ENCODE measurements around the gene SLAIN2. TPM values are rescaled to one million over a fixed set of nuclear protein-coding genes. Genes with fewer than 3 reads are reported as not detected.

SLAIN2 gene
- total RNA-seq, 1 experiment from 2014 or later = 64.6 TPM

DNA sequence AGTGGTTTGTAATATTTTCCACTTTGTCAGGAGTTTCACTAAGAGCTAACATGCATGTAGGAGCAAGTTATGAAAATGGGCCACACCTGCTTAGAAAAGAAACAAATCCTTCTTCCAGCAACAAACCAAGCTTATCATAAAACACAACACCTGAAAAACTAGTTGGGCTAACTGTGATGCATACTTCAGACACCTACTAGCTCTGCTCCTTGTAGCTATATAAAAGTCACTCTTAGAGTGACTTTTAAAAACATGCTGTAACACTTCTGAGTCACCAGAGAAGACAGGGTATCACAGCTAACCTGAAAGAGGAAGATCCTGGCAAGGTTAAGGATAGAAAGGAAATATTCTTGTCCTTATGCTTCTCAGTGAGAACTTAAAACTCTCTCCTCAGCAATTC, 3.6 kb upstream of the SLAIN2 start:
- H2AFZ ChIP-seq (ENCODE audit: low read length) = no peak overlapping the region
- H3K79me2 ChIP-seq (ENCODE audit: low read length) = peaks cover 12% of the 10 kb centered on the region
- H3K9me2 ChIP-seq (replicated peaks; ENCODE audit: insufficient read depth, low read length) = no peaks in the 10 kb centered on the region
- no peak overlapping the region for H3K9ac ChIP-seq (ENCODE audit: low read length)
- peaks cover 5% of the 10 kb centered on the region; the same call in 1 of the 2 replicates for H4K20me1 ChIP-seq (ENCODE audit: insufficient read depth, low read depth, low read length)
- no peaks in the 10 kb centered on the region for H3K36me3 ChIP-seq (ENCODE audit: insufficient read depth, low read length)
- H3K4me1 ChIP-seq (ENCODE audit: low read length) = peaks cover 10% of the 10 kb centered on the region
- H3K4me2 ChIP-seq (ENCODE audit: low read depth, low read length, poor library complexity, severe bottlenecking) = no peak overlapping the region
- H3K27ac ChIP-seq (ENCODE audit: low read length) = no peak overlapping the region
- H3K27me3 ChIP-seq (ENCODE audit: low read length) = no peaks in the 10 kb centered on the region
- DNase-seq = no peak
- no peak overlapping the region for H3K4me3 ChIP-seq (ENCODE audit: low read length)
- H3K9me3 ChIP-seq (ENCODE audit: low read length) = no peaks in the 10 kb centered on the region

DNA sequence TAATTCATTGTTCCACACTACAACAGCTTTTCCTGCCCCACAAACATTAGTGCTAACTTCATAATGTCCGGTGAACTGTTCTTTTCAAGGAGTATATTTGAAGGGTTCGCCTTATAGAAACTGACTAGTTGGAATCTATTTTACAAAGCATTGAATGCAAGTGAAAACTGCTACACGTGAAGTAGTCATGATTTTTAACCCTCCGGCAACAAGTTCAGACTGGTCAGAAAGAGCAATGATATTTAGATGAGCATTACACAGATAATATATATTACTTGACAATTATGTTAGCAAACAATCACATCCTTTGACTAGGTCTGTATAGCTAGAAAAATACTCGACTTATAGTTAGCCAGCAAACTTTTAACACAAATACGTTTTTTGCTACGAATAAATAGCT, 1.7 kb upstream of the SLAIN2 start:
- H3K9me2 ChIP-seq (replicated peaks; ENCODE audit: insufficient read depth, low read length) = no peaks in the 10 kb centered on the region
- no peak overlapping the region for H2AFZ ChIP-seq (ENCODE audit: low read length)
- peaks cover 19% of the 10 kb centered on the region; the same call in 1 of the 2 replicates for H4K20me1 ChIP-seq (ENCODE audit: insufficient read depth, low read depth, low read length)
- DNase-seq = no peak
- H3K79me2 ChIP-seq (ENCODE audit: low read length) = peaks cover 31% of the 10 kb centered on the region
- H3K27me3 ChIP-seq (ENCODE audit: low read length) = no peaks in the 10 kb centered on the region
- H3K4me1 ChIP-seq (ENCODE audit: low read length) = peaks cover 29% of the 10 kb centered on the region
- peak overlapping the region; percentile 97 for H3K4me2 ChIP-seq (ENCODE audit: low read depth, low read length, poor library complexity, severe bottlenecking)
- no peak overlapping the region for H3K9ac ChIP-seq (ENCODE audit: low read length)
- H3K27ac ChIP-seq (ENCODE audit: low read length) = no peak overlapping the region
- H3K9me3 ChIP-seq (ENCODE audit: low read length) = no peaks in the 10 kb centered on the region
- no peaks in the 10 kb centered on the region for H3K36me3 ChIP-seq (ENCODE audit: insufficient read depth, low read length)
- no peak overlapping the region; the same call in 1 of the 2 replicates for H3K4me3 ChIP-seq (ENCODE audit: low read length)

DNA sequence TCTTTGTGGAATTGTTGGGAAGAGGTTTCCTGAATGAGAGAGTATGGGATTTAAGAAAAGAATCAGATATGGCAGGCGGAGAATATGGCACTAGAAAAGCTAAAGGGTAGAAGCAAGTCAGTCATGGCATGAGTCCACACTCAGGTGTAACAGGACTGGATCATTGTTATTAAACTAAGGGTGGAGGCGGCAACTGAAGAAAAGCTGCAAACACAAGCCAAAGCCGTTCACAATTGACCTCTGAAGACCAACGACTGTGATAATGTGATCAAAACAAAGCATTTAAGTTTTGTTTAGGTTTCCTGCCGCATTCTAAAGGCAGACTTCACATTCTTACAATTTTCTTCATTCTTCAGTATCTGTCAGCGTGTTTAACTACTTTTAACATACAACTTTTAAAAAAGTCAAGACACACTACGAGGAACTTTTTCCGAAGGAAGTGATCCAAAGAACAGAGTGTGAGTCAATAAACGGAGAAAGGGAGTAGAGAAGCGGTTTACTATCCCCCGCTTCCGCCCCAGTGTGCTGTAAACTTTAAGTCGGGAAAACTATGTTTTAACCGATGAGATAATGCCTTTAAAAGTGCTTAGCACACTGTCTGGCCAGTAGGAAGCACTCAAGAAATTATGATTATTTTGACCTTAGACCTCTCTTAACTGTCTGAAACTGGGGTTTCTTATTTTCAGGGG, 909 bp upstream of the SLAIN2 start:
- Histone ChIP-seq H3K4me1 (ENCODE audit: low read length) (peaks cover 31% of the 10 kb centered on the region), H3K27ac (ENCODE audit: low read length) (peak overlapping the region; percentile 47), H3K4me2 (ENCODE audit: low read depth, low read length, poor library complexity, severe bottlenecking) (peak overlapping the region; percentile 97), H4K20me1 (ENCODE audit: insufficient read depth, low read depth, low read length) (peaks cover 19% of the 10 kb centered on the region; the same call in 1 of the 2 replicates), H3K79me2 (ENCODE audit: low read length) (peaks cover 39% of the 10 kb centered on the region), H3K27me3 (ENCODE audit: low read length) (no peaks in the 10 kb centered on the region), H3K9ac (ENCODE audit: low read length) (peak overlapping the region; percentile 83), H3K4me3 (ENCODE audit: low read length) (peak overlapping the region; percentile 83), H2AFZ (ENCODE audit: low read length) (peak overlapping the region; percentile 96), H3K9me3 (ENCODE audit: low read length) (no peaks in the 10 kb centered on the region), H3K36me3 (ENCODE audit: insufficient read depth, low read length) (no peaks in the 10 kb centered on the region), H3K9me2 (replicated peaks; ENCODE audit: insufficient read depth, low read length) (no peaks in the 10 kb centered on the region)
- DNase-seq = peak; percentile 53

DNA sequence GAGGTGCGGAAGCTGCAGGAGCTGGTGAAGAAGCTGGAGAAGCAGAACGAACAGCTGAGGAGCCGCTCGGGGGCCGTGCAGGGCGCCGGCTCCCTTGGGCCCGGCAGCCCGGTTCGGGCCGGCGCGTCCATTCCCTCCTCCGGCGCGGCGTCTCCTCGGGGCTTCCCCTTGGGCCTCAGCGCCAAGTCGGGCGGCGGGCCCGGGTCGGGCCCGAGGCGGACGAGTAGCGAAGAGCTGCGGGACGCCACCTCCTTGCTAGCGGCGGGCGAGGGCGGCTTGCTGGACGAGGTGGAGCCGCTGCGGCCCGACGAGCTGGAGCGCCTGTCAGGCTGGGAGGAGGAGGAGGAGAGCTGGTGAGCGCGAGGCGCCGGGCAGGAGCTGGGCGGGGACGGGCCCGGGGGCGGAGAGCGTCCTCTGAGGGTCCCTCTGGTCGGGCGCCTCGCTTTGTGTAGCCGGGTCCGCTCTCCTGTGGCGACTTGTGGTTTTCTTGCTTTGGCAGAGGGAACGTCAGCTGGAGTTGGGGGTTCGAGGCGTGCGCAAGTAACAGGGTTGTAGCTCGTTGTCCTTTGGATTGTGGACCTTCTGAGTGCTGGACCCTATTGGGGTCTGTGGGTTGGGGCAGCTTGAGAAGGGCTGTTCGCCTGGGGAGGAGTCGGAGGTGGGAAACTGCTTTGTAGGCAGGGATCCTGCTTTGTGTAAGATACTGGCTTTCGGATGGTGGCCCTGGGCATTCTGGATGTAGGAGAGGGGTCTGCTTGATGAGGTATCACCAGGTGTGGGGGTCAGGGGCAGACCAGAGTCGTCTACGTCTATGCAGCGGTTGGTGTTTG, 662 bp downstream of the SLAIN2 start:
- peak overlapping the region; percentile 97 for H3K4me3 ChIP-seq (ENCODE audit: low read length)
- H3K4me1 ChIP-seq (ENCODE audit: low read length) = peaks cover 31% of the 10 kb centered on the region
- H3K79me2 ChIP-seq (ENCODE audit: low read length) = peaks cover 55% of the 10 kb centered on the region
- H3K9me2 ChIP-seq (replicated peaks; ENCODE audit: insufficient read depth, low read length) = no peaks in the 10 kb centered on the region
- H4K20me1 ChIP-seq (ENCODE audit: insufficient read depth, low read depth, low read length) = peaks cover 19% of the 10 kb centered on the region; the same call in 1 of the 2 replicates
- peak overlapping the region; percentile 97 for H3K4me2 ChIP-seq (ENCODE audit: low read depth, low read length, poor library complexity, severe bottlenecking)
- H3K9ac ChIP-seq (ENCODE audit: low read length) = peak overlapping the region; percentile 90
- peak; percentile 76 for DNase-seq
- no peaks in the 10 kb centered on the region for H3K9me3 ChIP-seq (ENCODE audit: low read length)
- no peaks in the 10 kb centered on the region for H3K36me3 ChIP-seq (ENCODE audit: insufficient read depth, low read length)
- H3K27ac ChIP-seq (ENCODE audit: low read length) = peak overlapping the region; percentile 69; the same call in 1 of the 2 replicates
- no peaks in the 10 kb centered on the region for H3K27me3 ChIP-seq (ENCODE audit: low read length)
- H2AFZ ChIP-seq (ENCODE audit: low read length) = peak overlapping the region; percentile 68; the same call in 1 of the 2 replicates

DNA sequence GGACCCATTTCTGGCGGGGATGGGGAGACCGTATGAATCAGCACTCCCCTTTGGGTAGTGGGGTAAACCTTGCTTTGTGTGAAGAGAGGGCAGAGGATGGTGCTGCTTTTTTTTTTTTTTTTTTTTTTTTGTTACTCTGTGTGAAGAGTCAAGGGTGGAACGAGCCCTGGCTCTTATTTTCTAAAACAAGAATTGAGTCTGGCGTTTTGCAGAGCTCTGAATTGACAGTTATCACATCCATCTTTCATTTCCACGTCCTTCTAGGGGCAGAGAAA, 1.2 kb downstream of the SLAIN2 start:
- H3K79me2 ChIP-seq (ENCODE audit: low read length) = peaks cover 60% of the 10 kb centered on the region
- no peaks in the 10 kb centered on the region for H3K9me2 ChIP-seq (replicated peaks; ENCODE audit: insufficient read depth, low read length)
- peak; percentile 70 for DNase-seq
- peak overlapping the region; percentile 90 for H3K9ac ChIP-seq (ENCODE audit: low read length)
- no peaks in the 10 kb centered on the region for H3K9me3 ChIP-seq (ENCODE audit: low read length)
- peaks cover 31% of the 10 kb centered on the region for H3K4me1 ChIP-seq (ENCODE audit: low read length)
- no peaks in the 10 kb centered on the region for H3K36me3 ChIP-seq (ENCODE audit: insufficient read depth, low read length)
- H4K20me1 ChIP-seq (ENCODE audit: insufficient read depth, low read depth, low read length) = peaks cover 19% of the 10 kb centered on the region; the same call in 1 of the 2 replicates
- H3K4me3 ChIP-seq (ENCODE audit: low read length) = peak overlapping the region; percentile 97
- H3K27me3 ChIP-seq (ENCODE audit: low read length) = no peaks in the 10 kb centered on the region
- H3K4me2 ChIP-seq (ENCODE audit: low read depth, low read length, poor library complexity, severe bottlenecking) = peak overlapping the region; percentile 97
- H3K27ac ChIP-seq (ENCODE audit: low read length) = no peak overlapping the region; the same call in 1 of the 2 replicates
- no peak overlapping the region for H2AFZ ChIP-seq (ENCODE audit: low read length)

DNA sequence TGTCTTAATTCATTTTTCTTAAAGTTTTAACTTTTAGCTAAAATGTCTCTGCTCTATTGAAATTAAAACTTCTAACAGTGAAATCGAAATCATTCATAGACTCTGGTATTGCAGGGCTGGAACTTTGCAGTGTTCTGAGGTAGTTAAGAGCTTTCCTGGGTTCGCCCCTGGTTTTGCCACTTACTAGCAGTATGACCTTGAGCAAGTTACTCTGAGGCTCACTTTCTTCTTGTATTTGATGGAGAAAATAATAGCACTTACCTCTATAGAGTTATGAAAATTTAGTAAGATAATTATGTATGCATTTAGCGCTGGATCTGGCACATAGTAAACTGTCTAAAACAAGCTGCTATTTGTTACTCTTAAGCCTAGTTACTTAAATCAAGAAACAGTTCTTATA, 1.7 kb downstream of the SLAIN2 start:
- Histone ChIP-seq H4K20me1 (ENCODE audit: insufficient read depth, low read depth, low read length) (peaks cover 19% of the 10 kb centered on the region; the same call in 1 of the 2 replicates), H3K9me2 (replicated peaks; ENCODE audit: insufficient read depth, low read length) (no peaks in the 10 kb centered on the region), H3K9me3 (ENCODE audit: low read length) (no peaks in the 10 kb centered on the region), H3K27ac (ENCODE audit: low read length) (no peak overlapping the region), H3K4me2 (ENCODE audit: low read depth, low read length, poor library complexity, severe bottlenecking) (peak overlapping the region; percentile 97), H3K79me2 (ENCODE audit: low read length) (peaks cover 65% of the 10 kb centered on the region), H3K4me1 (ENCODE audit: low read length) (peaks cover 31% of the 10 kb centered on the region), H3K27me3 (ENCODE audit: low read length) (no peaks in the 10 kb centered on the region), H3K9ac (ENCODE audit: low read length) (peak overlapping the region; percentile 90), H3K4me3 (ENCODE audit: low read length) (peak overlapping the region; percentile 97), H2AFZ (ENCODE audit: low read length) (no peak overlapping the region), H3K36me3 (ENCODE audit: insufficient read depth, low read length) (no peaks in the 10 kb centered on the region)
- no peak for DNase-seq

DNA sequence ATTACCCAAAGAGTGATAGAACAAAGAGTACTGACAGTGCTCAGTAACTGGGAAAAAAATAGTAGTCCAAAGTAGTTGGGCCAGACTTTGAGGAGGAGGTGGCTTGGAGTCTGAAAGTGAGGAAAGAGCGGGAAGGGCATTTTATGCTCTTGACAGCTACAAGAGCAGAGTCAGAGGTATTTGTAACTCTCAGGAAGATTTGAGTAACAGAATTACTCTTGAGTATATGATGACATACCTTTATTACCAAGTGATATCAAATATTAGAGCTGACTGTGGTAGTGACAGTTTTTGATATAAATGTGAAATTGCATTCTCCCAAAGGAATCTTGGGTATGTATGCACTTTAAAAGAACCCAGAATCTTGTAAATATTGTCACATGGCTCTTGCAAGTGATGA, 2.2 kb downstream of the SLAIN2 start:
- H3K9me3 ChIP-seq (ENCODE audit: low read length) = no peaks in the 10 kb centered on the region
- H3K9ac ChIP-seq (ENCODE audit: low read length) = peak overlapping the region; percentile 90
- no peak overlapping the region for H2AFZ ChIP-seq (ENCODE audit: low read length)
- peak overlapping the region; percentile 97 for H3K4me3 ChIP-seq (ENCODE audit: low read length)
- peaks cover 70% of the 10 kb centered on the region for H3K79me2 ChIP-seq (ENCODE audit: low read length)
- H4K20me1 ChIP-seq (ENCODE audit: insufficient read depth, low read depth, low read length) = peaks cover 19% of the 10 kb centered on the region; the same call in 1 of the 2 replicates
- peak overlapping the region; percentile 97 for H3K4me2 ChIP-seq (ENCODE audit: low read depth, low read length, poor library complexity, severe bottlenecking)
- H3K36me3 ChIP-seq (ENCODE audit: insufficient read depth, low read length) = no peaks in the 10 kb centered on the region
- H3K9me2 ChIP-seq (replicated peaks; ENCODE audit: insufficient read depth, low read length) = no peaks in the 10 kb centered on the region
- no peak overlapping the region for H3K27ac ChIP-seq (ENCODE audit: low read length)
- H3K4me1 ChIP-seq (ENCODE audit: low read length) = peaks cover 31% of the 10 kb centered on the region
- no peaks in the 10 kb centered on the region for H3K27me3 ChIP-seq (ENCODE audit: low read length)
- DNase-seq = no peak

DNA sequence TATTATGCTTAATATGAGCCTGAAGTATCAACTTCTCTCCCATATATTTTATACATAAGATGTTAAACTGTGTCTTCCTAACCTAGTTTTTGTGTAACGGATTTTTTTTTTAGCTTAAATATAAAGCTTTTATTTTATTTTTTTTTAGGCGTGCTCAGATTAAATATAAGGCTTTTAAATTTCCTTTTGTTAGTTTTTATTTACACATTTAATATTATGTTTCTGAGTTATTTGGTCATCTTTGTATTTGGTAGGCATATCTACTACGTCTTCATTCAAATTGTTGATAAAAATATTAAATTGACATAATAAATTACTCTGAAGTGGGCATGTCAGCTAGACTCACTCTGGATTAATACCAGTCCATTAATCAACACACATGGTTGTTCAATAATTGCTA, 4.2 kb downstream of the SLAIN2 start:
- Histone ChIP-seq H3K4me1 (ENCODE audit: low read length) (peaks cover 29% of the 10 kb centered on the region), H2AFZ (ENCODE audit: low read length) (no peak overlapping the region), H3K9ac (ENCODE audit: low read length) (no peak overlapping the region), H3K4me3 (ENCODE audit: low read length) (no peak overlapping the region), H4K20me1 (ENCODE audit: insufficient read depth, low read depth, low read length) (peaks cover 19% of the 10 kb centered on the region; the same call in 1 of the 2 replicates), H3K36me3 (ENCODE audit: insufficient read depth, low read length) (no peaks in the 10 kb centered on the region), H3K79me2 (ENCODE audit: low read length) (peaks cover 90% of the 10 kb centered on the region), H3K9me2 (replicated peaks; ENCODE audit: insufficient read depth, low read length) (no peaks in the 10 kb centered on the region), H3K27me3 (ENCODE audit: low read length) (no peaks in the 10 kb centered on the region), H3K4me2 (ENCODE audit: low read depth, low read length, poor library complexity, severe bottlenecking) (no peak overlapping the region), H3K9me3 (ENCODE audit: low read length) (no peaks in the 10 kb centered on the region), H3K27ac (ENCODE audit: low read length) (no peak overlapping the region)
- no peak for DNase-seq

Measured in Karpas-422 (cell line).